H1 (cell line): Measurements from ENCODE around the gene RASD2. TPM values are rescaled to one million over a fixed set of nuclear protein-coding genes. Genes with fewer than 3 reads are reported as not detected.

Source experiments
- CTCF ChIA-PET: fragments of 300-600 bp; sonication (Branson Sonifier 250); formaldehyde crosslinking; loops from one replicate; lab custom pipeline; 2021; ENCODE audit not compliant: partially characterized antibody; lab: Charles Lee
- POLR2A ChIA-PET: fragments of 300-600 bp; sonication (Branson Sonifier 250); formaldehyde crosslinking; loops from one replicate; lab custom pipeline; 2021; ENCODE audit warnings: inconsistent platforms; ENCODE audit not compliant: partially characterized antibody; lab: Charles Lee
- DNase-seq, 2 experiments: peaks; one replicate each; pipeline versions ENCODE4 v3.0.0 to v3.0.0-alpha.2; 2010 to 2022; ENCODE audit warnings: low spot score in 2 of 2, low read depth in 1 of 2, mixed read lengths in 1 of 2
- FAIRE-seq: peaks from 2 replicates; lab custom pipeline; 2011; peaks lifted over from hg19 to GRCh38; lab: Jason Lieb, UNC
- H2AFZ ChIP-seq: 2 replicates; pipeline ENCODE4 v1.8.1; 2012; ENCODE audit warnings: low read length, inconsistent platforms
- H2AK5ac ChIP-seq: 2 replicates; pipeline ENCODE4 v1.6.1; 2013; ENCODE audit warnings: low read depth, low read length
- H2BK120ac ChIP-seq: replicated peaks from 2 replicates; pipeline ENCODE3; 2013; ENCODE audit warnings: low read depth, low read length, inconsistent platforms
- H2BK12ac ChIP-seq: 2 replicates; pipeline ENCODE4 v1.6.1; 2013; ENCODE audit warnings: low read depth, low read length
- H2BK15ac ChIP-seq: 2 replicates; pipeline ENCODE4 v1.6.1; 2013; ENCODE audit warnings: low read length
- H2BK20ac ChIP-seq: 2 replicates; pipeline ENCODE4 v1.6.1; 2013; ENCODE audit warnings: low read length
- H2BK5ac ChIP-seq: 2 replicates; pipeline ENCODE4 v1.6.1; 2013; ENCODE audit warnings: low read depth, low read length
- H3K14ac ChIP-seq: 2 replicates; pipeline ENCODE4 v1.6.1; 2013; ENCODE audit warnings: inconsistent platforms; ENCODE audit not compliant: insufficient read length
- H3K18ac ChIP-seq: 2 replicates; pipeline ENCODE4 v1.6.1; 2013; ENCODE audit warnings: low read length; ENCODE audit errors: extremely low read depth
- H3K23ac ChIP-seq: 2 replicates; pipeline ENCODE4 v1.6.1; 2013; ENCODE audit warnings: inconsistent platforms; ENCODE audit not compliant: insufficient read length
- H3K23me2 ChIP-seq: 2 replicates; pipeline ENCODE4 v1.6.1; 2013; ENCODE audit warnings: low read depth, low read length
- H3K27ac ChIP-seq: 2 replicates; pipeline ENCODE4 v1.6.1; 2011; ENCODE audit warnings: low read depth, low read length, inconsistent platforms
- H3K27me3 ChIP-seq, 4 experiments: replicated peaks in 1 of 4; 1 replicate in 1 of 4; 2 replicates in 3 of 4; pipeline versions ENCODE4 v1.6.1 to v1.8.1; 2011 to 2013; ENCODE audit warnings: low read length in 3 of 4, mild to moderate bottlenecking in 3 of 4, inconsistent platforms in 2 of 4, mixed read lengths in 2 of 4, moderate library complexity in 1 of 4; ENCODE audit not compliant: control insufficient read depth in 3 of 4, insufficient read depth in 3 of 4; ENCODE audit errors: extremely low read depth in 1 of 4
- H3K36me3 ChIP-seq, 4 experiments: 2 replicates each; pipeline versions ENCODE4 v1.6.1 to v1.8.1; 2011 to 2013; ENCODE audit warnings: mild to moderate bottlenecking in 4 of 4, low read length in 3 of 4, moderate library complexity in 2 of 4, control low read depth in 1 of 4, inconsistent platforms in 1 of 4; ENCODE audit not compliant: insufficient read depth in 4 of 4, control insufficient read depth in 2 of 4
- H3K4ac ChIP-seq: replicated peaks from 2 replicates; pipeline ENCODE3; 2013; ENCODE audit warnings: low read length, low read depth, mixed read lengths, inconsistent platforms; ENCODE audit not compliant: insufficient read length
- H3K4me1 ChIP-seq, 4 experiments: replicated peaks in 1 of 4; 1 replicate in 1 of 4; 2 replicates in 3 of 4; pipeline versions ENCODE4 v1.6.1 to v1.8.1; 2011 to 2013; ENCODE audit warnings: low read length in 3 of 4, inconsistent platforms in 2 of 4, mixed read lengths in 1 of 4; ENCODE audit not compliant: insufficient read depth in 4 of 4, control insufficient read depth in 3 of 4
- H3K4me2 ChIP-seq, 2 experiments: 2 replicates each; pipeline versions ENCODE4 v1.6.1 to v1.8.1; 2011 to 2013; ENCODE audit warnings: low read depth in 2 of 2, low read length in 2 of 2, control low read depth in 1 of 2, inconsistent platforms in 1 of 2, mild to moderate bottlenecking in 1 of 2; ENCODE audit not compliant: insufficient read depth in 1 of 2
- H3K4me3 ChIP-seq, 4 experiments: fragments of 200-600, 300-600 bp in 1 of 4; sonication (generic), shearing (Covaris generic), sonication (Bioruptor Twin) in 1 of 4; 2 replicates each; pipeline versions ENCODE4 v1.5.1 to v1.8.1; 2011 to 2016; ENCODE audit warnings: low read length in 4 of 4, low read depth in 3 of 4, control low read depth in 2 of 4, inconsistent platforms in 2 of 4, mild to moderate bottlenecking in 2 of 4, mixed read lengths in 1 of 4, moderate library complexity in 1 of 4; ENCODE audit not compliant: insufficient read depth in 2 of 4; ENCODE audit errors: extremely low read depth in 1 of 4
- H3K56ac ChIP-seq: replicated peaks from 2 replicates; pipeline ENCODE3; 2013; ENCODE audit warnings: low read depth, mild to moderate bottlenecking, mixed read lengths, low read length, inconsistent platforms; ENCODE audit not compliant: insufficient read length
- H3K79me1 ChIP-seq: 2 replicates; pipeline ENCODE4 v1.6.1; 2013; ENCODE audit warnings: low read depth, low read length, control low read depth
- H3K79me2 ChIP-seq, 2 experiments: 2 replicates each; pipeline versions ENCODE4 v1.6.1 to v1.8.1; 2012 to 2013; ENCODE audit warnings: low read length in 2 of 2, mild to moderate bottlenecking in 2 of 2, inconsistent platforms in 1 of 2; ENCODE audit not compliant: insufficient read depth in 2 of 2, control insufficient read depth in 1 of 2
- H3K9ac ChIP-seq, 4 experiments: replicated peaks in 1 of 4; 1 replicate in 1 of 4; 2 replicates in 3 of 4; pipeline versions ENCODE4 v1.6.1 to v1.8.1; 2011 to 2013; ENCODE audit warnings: low read depth in 3 of 4, low read length in 3 of 4, control low read depth in 2 of 4, mild to moderate bottlenecking in 2 of 4, moderate library complexity in 2 of 4, inconsistent platforms in 1 of 4; ENCODE audit errors: extremely low read depth in 1 of 4
- H3K9me3 ChIP-seq, 2 experiments: 2 replicates each; pipeline versions ENCODE4 v1.6.1 to v1.8.1; 2012 to 2013; ENCODE audit warnings: mild to moderate bottlenecking in 2 of 2, moderate library complexity in 2 of 2, control low read depth in 1 of 2, inconsistent platforms in 1 of 2, low read depth in 1 of 2, low read length in 1 of 2, mixed read lengths in 1 of 2; ENCODE audit not compliant: insufficient read depth in 2 of 2
- H4K20me1 ChIP-seq, 2 experiments: replicated peaks in 1 of 2; 2 replicates each; pipeline versions ENCODE3 to v1.8.1; 2011 to 2013; ENCODE audit warnings: inconsistent platforms in 2 of 2, low read length in 2 of 2, mild to moderate bottlenecking in 1 of 2; ENCODE audit not compliant: insufficient read depth in 2 of 2, control insufficient read depth in 1 of 2
- H4K5ac ChIP-seq: 2 replicates; pipeline ENCODE4 v1.6.1; 2013; ENCODE audit warnings: low read length, low read depth, mixed read lengths, inconsistent platforms; ENCODE audit not compliant: insufficient read length
- H4K8ac ChIP-seq: 2 replicates; pipeline ENCODE4 v1.8.0; 2013; ENCODE audit warnings: mild to moderate bottlenecking, moderate library complexity, low read length, inconsistent platforms; ENCODE audit not compliant: insufficient read depth; ENCODE audit errors: extremely low read depth
- H4K91ac ChIP-seq: replicated peaks from 2 replicates; pipeline ENCODE3; 2013; ENCODE audit warnings: low read length, mixed read lengths, inconsistent platforms; ENCODE audit not compliant: insufficient read length
- CTCF ChIP-seq, 3 experiments: IDR thresholded peaks; 1 replicate in 2 of 3; 2 replicates in 1 of 3; pipeline versions ENCODE4 v1.5.1 to v1.6.1; 2011; ENCODE audit warnings: low read length in 3 of 3, mild to moderate bottlenecking in 3 of 3, inconsistent platforms in 2 of 3, low read depth in 1 of 3, moderate library complexity in 1 of 3; ENCODE audit not compliant: insufficient read depth in 1 of 3; ENCODE audit errors: control extremely low read depth in 1 of 3
- GTF2F1 ChIP-seq: IDR thresholded peaks from 2 replicates; pipeline ENCODE4 v1.6.1; 2012; ENCODE audit warnings: low read depth, low read length, improper control_type of control experiment, borderline replicate concordance
- KDM1A ChIP-seq: fragments of 200-600, 300-600 bp; sonication (generic); IDR thresholded peaks from 2 replicates; pipeline ENCODE4 v1.7.1; 2016; ENCODE audit warnings: mild to moderate bottlenecking, low read length, borderline replicate concordance
- WGBS, 2 experiments: shearing (Covaris generic) in 1 of 2; methylation state at CpG; one replicate each; pipeline versions ENCODE4 v1.1.6 to v1.1.7; 2013 to 2015; ENCODE audit warnings: low lambda C conversion rate in 2 of 2, mixed read lengths in 2 of 2, inconsistent platforms in 1 of 2, low coverage in 1 of 2, missing lambda C conversion rate in 1 of 2; ENCODE audit not compliant: insufficient replicate concordance in 2 of 2, insufficient coverage in 1 of 2, insufficient read length in 1 of 2; ENCODE audit errors: extremely low coverage in 1 of 2, missing lambda C conversion rate in 1 of 2; 5-methylcytosine and 5-hydroxymethylcytosine counted together
- polyA plus RNA-seq, 7 experiments: library from polyadenylated mRNA; depleted of rRNA in 3 of 7; stranded (reverse) in 5 of 7; unstranded in 2 of 7; fragments of >200 nt in 5 of 7; fragments of 200-250 nt in 2 of 7; gene quantifications; 1 replicate in 5 of 7; 2 replicates in 1 of 7; 4 replicates in 1 of 7; pipeline versions ENCODE4 v1.2.1 to v1.2.3, GENCODE V29; 2011 to 2013; ENCODE audit warnings: missing spikeins in 2 of 7, mixed read lengths in 2 of 7
- total RNA-seq: library from RNA; stranded (reverse); fragmentation: NEBNext Ultra II Directional; extraction: Animal tissue kit (Norgen Biotek cat#: 25700); gene quantifications from 2 replicates; pipeline ENCODE4 v1.2.1, GENCODE V29; 2021

RASD2 gene
- total and polyA plus RNA-seq, 2 of the 8 experiments (the other 6 are each of a cell fraction or from before 2014, with no cell fraction given): 1.9 to 5.1 TPM

GRCh38 chr22:35542939-35543516 lies 2.4 kb downstream of the RASD2 start:
- ChIA-PET POLR2A (interaction anchor here (0.5 to 2.6 kb wide), 3 partner anchors 112 to 148 kb away, joined by 3 to 9 read pairs (median 4); no protein-coding TSS in a partner anchor), CTCF (interaction anchor here (1.6 to 6.7 kb wide), 2 partner anchors 8 to 88 kb away, joined by 5 to 51 read pairs; no protein-coding TSS in a partner anchor)
- Histone ChIP-seq H3K9me3 (no peaks in the 10 kb centered on the region), H3K4ac (no peak overlapping the region), H2AFZ (no peak overlapping the region), H2BK12ac (peak overlapping the region; percentile 30; the same call in 1 of the 2 replicates), H4K91ac (peak overlapping the region; percentile 15), H3K9ac (no peak overlapping the region), H2AK5ac (peak overlapping the region; percentile 95; the same call in 1 of the 2 replicates), H3K27me3 (peaks cover 0 to 31% (median 19%) of the 10 kb centered on the region in 4 experiments; a peak in 5 of 7 replicates), H3K18ac (no peak overlapping the region), H4K5ac (no peak overlapping the region), H3K23me2 (peaks cover 9% of the 10 kb centered on the region; the same call in 1 of the 2 replicates), H3K4me2 (no peak overlapping the region), H2BK20ac (no peak overlapping the region), H2BK120ac (no peak overlapping the region), H3K4me1 (peaks cover 4 to 33% (median 16%) of the 10 kb centered on the region in 4 experiments), H2BK5ac (no peak overlapping the region), H3K79me2 (no peaks in the 10 kb centered on the region), H3K23ac (no peak overlapping the region), H3K27ac (no peak overlapping the region), H3K79me1 (no peaks in the 10 kb centered on the region), H3K14ac (no peak overlapping the region), H4K8ac (no peak overlapping the region), H3K4me3 (no peak overlapping the region), H3K36me3 (no peaks in the 10 kb centered on the region), H4K20me1 (no peaks in the 10 kb centered on the region), H3K56ac (no peak overlapping the region), H2BK15ac (peak overlapping the region; percentile 72; the same call in 1 of the 2 replicates)
- no peak for DNase-seq
- TF ChIP-seq KDM1A: peak; percentile 34; the same call in 1 of the 2 replicates
- TF ChIP-seq CTCF (IDR thresholded peaks at IDR 0.05; ENCODE audit: control extremely low read depth in 1 of 3, insufficient read depth in 1 of 3, low read depth in 1 of 3, low read length in 3 of 3): peak in 1 of 3 experiments; percentile 30; a peak in 1 of 4 replicates
- TF ChIP-seq GTF2F1: no peak
- FAIRE-seq: no peak
- WGBS, 2 experiments: 78% methylated on average over 6 of the region's 6 CpGs; no CpG with 5 or more reads in 1 of the 2 experiments
